Type B pancreatic cell (in vitro differentiated cells): ENCODE results near the gene GGT5. TPM values are rescaled to one million over a fixed set of nuclear protein-coding genes. Genes with fewer than 3 reads are reported as not detected.

Experiments used
- DNase-seq: peaks from one replicate; pipeline ENCODE4 v3.0.0; 2021; ENCODE audit warnings: mixed read lengths; ENCODE audit not compliant: unreplicated experiment; ENCODE audit errors: extremely low spot score
- H3K27ac Mint-ChIP-seq: 2 replicates; pipeline ENCODE4 v1.8.0; 2021; ENCODE audit warnings: mild to moderate bottlenecking, mixed read lengths
- H3K27me3 Mint-ChIP-seq: 2 replicates; pipeline ENCODE4 v1.8.0; 2021; ENCODE audit warnings: mixed read lengths
- H3K36me3 Mint-ChIP-seq: 2 replicates; pipeline ENCODE4 v1.8.0; 2021; ENCODE audit warnings: mixed read lengths
- H3K4me1 Mint-ChIP-seq: one replicate; pipeline ENCODE4 v1.8.0; 2021; ENCODE audit warnings: mixed read lengths; ENCODE audit not compliant: unreplicated experiment
- H3K4me3 Mint-ChIP-seq: 2 replicates; pipeline ENCODE4 v1.8.0; 2021; ENCODE audit warnings: mild to moderate bottlenecking, mixed read lengths
- H3K9me3 Mint-ChIP-seq: 2 replicates; pipeline ENCODE4 v1.8.0; 2021; ENCODE audit warnings: mixed read lengths
- CTCF ChIP-seq: fragments of 200-600 bp; sonication (generic); conservative IDR thresholded peaks from 2 replicates; pipeline ENCODE4 v1.5.0; 2021; ENCODE audit warnings: antibody characterized with exemption, mild to moderate bottlenecking
- total RNA-seq: library from RNA; stranded (reverse); gene quantifications from 2 replicates; pipeline ENCODE4 v1.2.1, GENCODE V29; 2021; ENCODE audit warnings: low replicate concordance

Gene GGT5
- total RNA-seq, 1 donor from 2014 or later = 0.80 TPM

GRCh38 chr22:24231706-24232105, 13.2 kb downstream of the GGT5 start:
- TF ChIP-seq CTCF = no peak
- Mint-ChIP-seq H3K36me3 (no peaks in the 10 kb centered on the region), H3K27me3 (no peaks in the 10 kb centered on the region), H3K9me3 (no peaks in the 10 kb centered on the region), H3K4me3 (no peak overlapping the region), H3K27ac (no peak overlapping the region), H3K4me1 (peaks cover 2% of the 10 kb centered on the region)
- no peak for DNase-seq

- Mint-ChIP-seq H3K9me3 (no peaks in the 10 kb centered on the region), H3K4me3 (no peak overlapping the region), H3K36me3 (no peaks in the 10 kb centered on the region), H3K4me1 (no peaks in the 10 kb centered on the region), H3K27ac (no peak overlapping the region), H3K27me3 (no peaks in the 10 kb centered on the region)
- TF ChIP-seq CTCF = peak; percentile 64
- no peak for DNase-seq
Observed at GRCh38 chr22:24230911-24231656, 13.8 kb downstream of the GGT5 start.

- Mint-ChIP-seq H3K4me1 (no peaks in the 10 kb centered on the region), H3K4me3 (no peak overlapping the region), H3K36me3 (no peaks in the 10 kb centered on the region), H3K27ac (no peak overlapping the region), H3K9me3 (no peaks in the 10 kb centered on the region), H3K27me3 (no peaks in the 10 kb centered on the region)
- TF ChIP-seq CTCF = no peak
- DNase-seq = no peak
Observed at GRCh38 chr22:24225951-24226350, 18.9 kb downstream of the GGT5 start.

GRCh38 chr22:24225044-24225601, 19.8 kb downstream of the GGT5 start:
- no peak for TF ChIP-seq CTCF
- Mint-ChIP-seq H3K27me3 (no peaks in the 10 kb centered on the region), H3K4me3 (no peak overlapping the region), H3K9me3 (no peaks in the 10 kb centered on the region), H3K36me3 (no peaks in the 10 kb centered on the region), H3K27ac (no peak overlapping the region), H3K4me1 (no peaks in the 10 kb centered on the region)
- no peak for DNase-seq

GRCh38 chr22:24224468-24224867, 20.4 kb downstream of the GGT5 start:
- no peak for DNase-seq
- Mint-ChIP-seq H3K36me3 (no peaks in the 10 kb centered on the region), H3K27me3 (no peaks in the 10 kb centered on the region), H3K9me3 (no peaks in the 10 kb centered on the region), H3K4me1 (no peaks in the 10 kb centered on the region), H3K27ac (no peak overlapping the region), H3K4me3 (no peak overlapping the region)
- no peak for TF ChIP-seq CTCF
